Stimulated activated CD4-positive, alpha-beta T cell treated with anti-CD3 and anti-CD28 coated beads, Interleukin-4, amount 100 ng/mL, for 1 hour (primary cell): Measurements from ENCODE around the gene NOXO1.
A peak's percentile ranks its signal among the peaks of the same experiment; 100 is the strongest.
"Not testable (repeated sequence)": the region's sequence is repeated elsewhere in the genome, so short reads cannot be mapped to it uniquely, and the experiment has no call there.

Experiments
- DNase-seq: peaks from one replicate; pipeline ENCODE4 v3.0.0-alpha.2; 2020

The NOXO1 gene

GRCh38 chr16:1959269-1960039 is 21.8 kb downstream of the NOXO1 start, which contains the start of gene NDUFB10:
Gene NDUFB10, plus strand, starts transcription at chr16:1959538. Its CDS starts 87 bp downstream, at chr16:1959625.
- DNase-seq, result peak; percentile 95

- DNase-seq, result no peak
Measured at GRCh38 chr16:1958715-1959268, 22.5 kb downstream of the NOXO1 start.

- DNase-seq, result not testable (repeated sequence)
Measured at GRCh38 chr16:1958143-1958491, 23.2 kb downstream of the NOXO1 start.

GRCh38 chr16:1957434-1958142 is 23.7 kb downstream of the NOXO1 start:
- DNase-seq, result not testable (repeated sequence)

GRCh38 chr16:1953734-1954133 is 27.5 kb downstream of the NOXO1 start:
- no peak for DNase-seq

- no peak for DNase-seq
Measured at GRCh38 chr16:1950559-1950958, 30.7 kb downstream of the NOXO1 start.

GRCh38 chr16:1950047-1950446 is 31.2 kb downstream of the NOXO1 start:
- DNase-seq, result no peak

GRCh38 chr16:1949507-1949906 is 31.8 kb downstream of the NOXO1 start:
- DNase-seq, result no peak

GRCh38 chr16:1947369-1947670 is 33.9 kb downstream of the NOXO1 start:
- no peak for DNase-seq

- no peak for DNase-seq
Measured at GRCh38 chr16:1946495-1947368, 34.5 kb downstream of the NOXO1 start.

GRCh38 chr16:1945559-1946391 is 35.5 kb downstream of the NOXO1 start:
- DNase-seq, result no peak

- no peak for DNase-seq
Measured at GRCh38 chr16:1944612-1945199, 36.6 kb downstream of the NOXO1 start.

GRCh38 chr16:1942810-1943726 is 38.2 kb downstream of the NOXO1 start, which contains the start of gene MSRB1:
Gene MSRB1, minus strand, starts transcription at chr16:1943199. Its CDS starts 43 bp downstream, at chr16:1943156.
- DNase-seq, result peak; percentile 100

GRCh38 chr16:1942047-1942809 is 39.0 kb downstream of the NOXO1 start:
- DNase-seq, result no peak

- no peak for DNase-seq
Measured at GRCh38 chr16:1941162-1942046, 39.9 kb downstream of the NOXO1 start.

- DNase-seq, result no peak
Measured at GRCh38 chr16:1940273-1941161, 40.8 kb downstream of the NOXO1 start.

GRCh38 chr16:1939833-1940232 is 41.4 kb downstream of the NOXO1 start:
- not testable (repeated sequence) for DNase-seq

- no peak for DNase-seq
Measured at GRCh38 chr16:1938910-1939309, 42.4 kb downstream of the NOXO1 start.
